GM13977 (cell line): ENCODE measurements around the gene SPRED2.
A peak's percentile ranks its signal among the peaks of the same experiment; 100 is the strongest.

Experiments
- DNase-seq: peaks from one replicate; pipeline ENCODE4 v3.0.0; 2012; ENCODE audit warnings: low spot score
- CTCF ChIP-seq: IDR thresholded peaks from 2 replicates; pipeline ENCODE4 v1.5.1; 2012; ENCODE audit warnings: mild to moderate bottlenecking, control low read depth; ENCODE audit not compliant: insufficient read depth; ENCODE audit errors: extremely low read depth, missing control alignments
- in situ Hi-C: fragments of 300-500 bp; cut with MboI; formaldehyde crosslinking; loops from one replicate; pipeline ENCODE4 v1.12.0; 2022; ENCODE audit warnings: low sequenced_read_pairs, low pct_unique_long_range_greater_than_20kb, mixed read lengths, inconsistent platforms; ENCODE audit not compliant: unreplicated experiment

SPRED2 gene

GRCh38 chr2:65390134-65390533 lies 42.3 kb downstream of the SPRED2 start:
- peak; percentile 62 for DNase-seq
- in situ Hi-C loops: no loop called here
- no peak for TF ChIP-seq CTCF

- TF ChIP-seq CTCF: no peak
- DNase-seq: no peak
- in situ Hi-C loops: no loop called here
Observed at GRCh38 chr2:65389476-65389875, 42.9 kb downstream of the SPRED2 start.

- in situ Hi-C loops: no loop called here
- TF ChIP-seq CTCF: no peak
- DNase-seq: no peak
Observed at GRCh38 chr2:65388596-65389390, 43.6 kb downstream of the SPRED2 start.

GRCh38 chr2:65388051-65388531 lies 44.3 kb downstream of the SPRED2 start:
- in situ Hi-C loops: no loop called here
- TF ChIP-seq CTCF: no peak
- DNase-seq: peak; percentile 53

- no peak for TF ChIP-seq CTCF
- no peak for DNase-seq
- in situ Hi-C loops: no loop called here
Observed at GRCh38 chr2:65386989-65387388, 45.4 kb downstream of the SPRED2 start.

GRCh38 chr2:65386344-65386743 lies 46.1 kb downstream of the SPRED2 start:
- in situ Hi-C loops: no loop called here
- DNase-seq: no peak
- no peak for TF ChIP-seq CTCF
